ENCODE data around the gene SLC44A2.

SLC44A2 gene

GRCh38 chr19:10646456-10647159 is 21.3 kb downstream of the SLC44A2 start:
- peak overlapping the region; percentile 52 for H3K27ac Mint-ChIP-seq
- no peak for TF ChIP-seq CTCF (IDR thresholded peaks at IDR 0.05)
- no peak for DNase-seq
- H3K27me3 Mint-ChIP-seq (ENCODE audit: low read depth, poor library complexity): peaks cover 11% of the 10 kb centered on the region
- H3K9me3 Mint-ChIP-seq: no peaks in the 10 kb centered on the region
- no peak overlapping the region for H3K4me3 Mint-ChIP-seq
- H3K36me3 Mint-ChIP-seq (ENCODE audit: low read depth): peaks cover 1% of the 10 kb centered on the region
- H3K4me1 Mint-ChIP-seq: peaks cover 55% of the 10 kb centered on the region

- no peak for TF ChIP-seq CTCF (IDR thresholded peaks at IDR 0.05)
- Mint-ChIP-seq H3K27ac (no peak overlapping the region), H3K9me3 (no peaks in the 10 kb centered on the region), H3K4me3 (no peak overlapping the region), H3K36me3 (ENCODE audit: low read depth) (peaks cover 5% of the 10 kb centered on the region), H3K4me1 (peaks cover 48% of the 10 kb centered on the region), H3K27me3 (ENCODE audit: low read depth, poor library complexity) (peaks cover 8% of the 10 kb centered on the region)
- DNase-seq: no peak
Observed at GRCh38 chr19:10648360-10648759, 23.0 kb downstream of the SLC44A2 start.

GRCh38 chr19:10651851-10652250 is 26.5 kb downstream of the SLC44A2 start:
- H3K27ac Mint-ChIP-seq: peak overlapping the region; percentile 93
- TF ChIP-seq CTCF (IDR thresholded peaks at IDR 0.05): no peak
- H3K36me3 Mint-ChIP-seq (ENCODE audit: low read depth): peaks cover 20% of the 10 kb centered on the region
- H3K9me3 Mint-ChIP-seq: no peaks in the 10 kb centered on the region
- no peak for DNase-seq
- H3K4me3 Mint-ChIP-seq: peak overlapping the region; percentile 99
- H3K27me3 Mint-ChIP-seq (ENCODE audit: low read depth, poor library complexity): peaks cover 4% of the 10 kb centered on the region
- peaks cover 36% of the 10 kb centered on the region for H3K4me1 Mint-ChIP-seq

GRCh38 chr19:10653482-10653731 is 28.1 kb downstream of the SLC44A2 start:
- Mint-ChIP-seq H3K27me3 (ENCODE audit: low read depth, poor library complexity) (peaks cover under 1% of the 10 kb centered on the region), H3K27ac (peak overlapping the region; percentile 99), H3K9me3 (no peaks in the 10 kb centered on the region), H3K4me1 (peaks cover 36% of the 10 kb centered on the region), H3K36me3 (ENCODE audit: low read depth) (peaks cover 31% of the 10 kb centered on the region), H3K4me3 (peak overlapping the region; percentile 99)
- TF ChIP-seq CTCF (IDR thresholded peaks at IDR 0.05): no peak
- no peak for DNase-seq

GRCh38 chr19:10653732-10654609 is 28.6 kb downstream of the SLC44A2 start, which contains the start of gene ILF3:
Gene ILF3 (plus strand): TSS chr19:10654346. CDS start chr19:10670606, 16,260 bp downstream.
- H3K4me3 Mint-ChIP-seq: peak within 1 kb of the TSS; percentile 99
- H3K27me3 Mint-ChIP-seq (ENCODE audit: low read depth, poor library complexity): no peaks in the 10 kb centered on the region
- TF ChIP-seq CTCF (IDR thresholded peaks at IDR 0.05): no peak
- no peaks in the 10 kb centered on the region for H3K9me3 Mint-ChIP-seq
- peaks cover 33% of the 10 kb centered on the region for H3K4me1 Mint-ChIP-seq
- H3K27ac Mint-ChIP-seq: peak within 1 kb of the TSS; percentile 99
- peak; percentile 99 for DNase-seq
- H3K36me3 Mint-ChIP-seq (ENCODE audit: low read depth): peaks cover 31% of the 10 kb centered on the region

Measured in nephron progenitor cell (in vitro differentiated cells).